PC-3 (cell line): ENCODE measurements around the gene FUT7. TPM values are rescaled to one million over a fixed set of nuclear protein-coding genes. Genes with fewer than 3 reads are reported as not detected.

Experiments used
- ATAC-seq: fragments of 200-7000 bp; cut with Tn5 transposase; 2 replicates; pipeline ENCODE4 v1.9.1; 2020; ENCODE audit warnings: mild to moderate bottlenecking, moderate library complexity
- BruUV-seq: library from RNA; stranded (reverse); fragments of 400-500 nt; replicated peaks from 2 replicates; lab custom pipeline; 2021; lab: Mats Ljungman, UMichigan
- CTCF ChIA-PET: fragments of 300-600 bp; sonication (Branson Sonifier 250); formaldehyde crosslinking; loops from one replicate; lab custom pipeline; 2022; ENCODE audit warnings: antibody characterized with exemption; lab: Charles Lee
- POLR2A ChIA-PET: fragments of 300-600 bp; sonication (Branson Sonifier 250); formaldehyde crosslinking; loops from one replicate; lab custom pipeline; 2022; ENCODE audit warnings: antibody characterized with exemption; ENCODE audit not compliant: unreplicated experiment; lab: Charles Lee
- DNase-seq: peaks from one replicate; pipeline ENCODE4 v3.0.0-alpha.2; 2015
- H2AFZ ChIP-seq: fragments of 300-600 bp; sonication (generic); 2 replicates; pipeline ENCODE4 v1.6.0; 2016; ENCODE audit warnings: antibody characterized with exemption, low read length
- H3F3A ChIP-seq: fragments of 300-600 bp; sonication (generic); one replicate; pipeline ENCODE4 v1.6.0; 2017; ENCODE audit warnings: antibody characterized with exemption, low read length, control low read depth, mild to moderate bottlenecking; ENCODE audit not compliant: unreplicated experiment
- H3K27ac ChIP-seq: fragments of 300-600 bp; sonication (generic); 2 replicates; pipeline ENCODE4 v1.5.1; 2016; ENCODE audit warnings: mild to moderate bottlenecking, low read length
- H3K27me3 ChIP-seq: fragments of 300-600 bp; sonication (generic); 2 replicates; pipeline ENCODE4 v1.6.1; 2016; ENCODE audit warnings: low read length, mixed read lengths
- H3K36me3 ChIP-seq: fragments of 300-600 bp; sonication (generic); 2 replicates; pipeline ENCODE4 v1.6.1; 2016; ENCODE audit warnings: low read depth, mixed run types, low read length, mixed read lengths
- H3K4me1 ChIP-seq: fragments of 300-600 bp; sonication (generic); 2 replicates; pipeline ENCODE4 v1.5.1; 2016; ENCODE audit warnings: low read length; ENCODE audit not compliant: insufficient read depth
- H3K4me2 ChIP-seq: fragments of 300-600 bp; sonication (generic); 2 replicates; pipeline ENCODE4 v1.6.0; 2016; ENCODE audit warnings: low read length
- H3K4me3 ChIP-seq: fragments of 300-600 bp; sonication (generic); 2 replicates; pipeline ENCODE4 v1.5.1; 2016; ENCODE audit warnings: mild to moderate bottlenecking, low read length, mixed read lengths
- H3K79me2 ChIP-seq: fragments of 300-600 bp; sonication (generic); 2 replicates; pipeline ENCODE4 v1.6.1; 2017; ENCODE audit warnings: low read length, mixed read lengths
- H3K9ac ChIP-seq: fragments of 300-600 bp; sonication (generic); 2 replicates; pipeline ENCODE4 v1.6.0; 2016; ENCODE audit warnings: mild to moderate bottlenecking, low read length
- H3K9me2 ChIP-seq: fragments of 300-600 bp; sonication (generic); replicated peaks from 2 replicates; pipeline ENCODE4 v1.6.1; 2016; ENCODE audit warnings: mixed run types, low read length, mixed read lengths
- H3K9me3 ChIP-seq: fragments of 300-600 bp; sonication (generic); 2 replicates; pipeline ENCODE4 v1.6.1; 2016; ENCODE audit warnings: low read length, mixed read lengths
- H4K20me1 ChIP-seq: fragments of 300-600 bp; sonication (generic); 2 replicates; pipeline ENCODE4 v1.6.1; 2016; ENCODE audit warnings: low read length, mixed read lengths
- EZH2 ChIP-seq: fragments of 300-600 bp; sonication (generic); IDR thresholded peaks from one replicate; pipeline ENCODE4 v1.6.1; 2017; ENCODE audit warnings: antibody characterized with exemption, mild to moderate bottlenecking, low read length; ENCODE audit not compliant: unreplicated experiment
- EZH2phosphoT487 ChIP-seq: fragments of 300-600 bp; sonication (generic); IDR thresholded peaks from 2 replicates; pipeline ENCODE4 v1.6.1; 2018; ENCODE audit warnings: mild to moderate bottlenecking, antibody characterized with exemption, low read length, borderline replicate concordance
- intact Hi-C: fragments of 100-400 bp; cut with micrococcal nuclease; formaldehyde crosslinking; loops from 2 replicates; pipeline ENCODE4 v1.9.0; 2023
- total RNA-seq: library from RNA; depleted of rRNA; stranded (reverse); fragments of >200 nt; gene quantifications from 2 replicates; pipeline ENCODE4 v1.2.3, GENCODE V29; 2014
- TF ChIP-seq, protein P1 (sequence below): fragments of 300-600 bp; sonication (generic); conservative IDR thresholded peaks from 2 replicates; pipeline ENCODE4 v1.5.1; 2017; ENCODE audit warnings: antibody characterized with exemption, low read depth, mild to moderate bottlenecking, low read length

The FUT7 gene
- total RNA-seq, 1 experiment from 2014 or later = not detected

DNA sequence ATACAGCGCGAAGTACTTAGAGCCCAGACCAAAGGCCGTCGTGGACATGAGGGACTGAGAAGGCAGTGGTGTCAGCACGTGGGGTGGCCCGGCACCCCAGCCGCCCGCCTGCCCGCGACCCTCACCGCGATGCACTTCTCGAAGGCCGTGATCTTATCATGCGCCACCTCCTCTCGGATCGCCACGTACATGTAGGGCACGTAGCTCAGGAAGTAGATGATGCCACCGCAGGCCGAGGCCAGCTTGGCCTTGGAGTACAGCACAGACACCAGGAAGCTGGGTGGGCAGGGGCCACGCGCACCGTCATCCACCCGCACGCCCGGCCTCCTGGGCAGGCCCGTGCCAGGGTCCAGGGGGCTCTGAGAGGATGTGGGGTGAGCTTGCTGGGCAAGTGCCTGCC is 14.8 kb downstream of the FUT7 start:
- no TSS peak for BruUV-seq
- TF ChIP-seq EZH2 = no peak
- no peak for TF ChIP-seq EZH2phosphoT487
- TF ChIP-seq, protein P1, sequence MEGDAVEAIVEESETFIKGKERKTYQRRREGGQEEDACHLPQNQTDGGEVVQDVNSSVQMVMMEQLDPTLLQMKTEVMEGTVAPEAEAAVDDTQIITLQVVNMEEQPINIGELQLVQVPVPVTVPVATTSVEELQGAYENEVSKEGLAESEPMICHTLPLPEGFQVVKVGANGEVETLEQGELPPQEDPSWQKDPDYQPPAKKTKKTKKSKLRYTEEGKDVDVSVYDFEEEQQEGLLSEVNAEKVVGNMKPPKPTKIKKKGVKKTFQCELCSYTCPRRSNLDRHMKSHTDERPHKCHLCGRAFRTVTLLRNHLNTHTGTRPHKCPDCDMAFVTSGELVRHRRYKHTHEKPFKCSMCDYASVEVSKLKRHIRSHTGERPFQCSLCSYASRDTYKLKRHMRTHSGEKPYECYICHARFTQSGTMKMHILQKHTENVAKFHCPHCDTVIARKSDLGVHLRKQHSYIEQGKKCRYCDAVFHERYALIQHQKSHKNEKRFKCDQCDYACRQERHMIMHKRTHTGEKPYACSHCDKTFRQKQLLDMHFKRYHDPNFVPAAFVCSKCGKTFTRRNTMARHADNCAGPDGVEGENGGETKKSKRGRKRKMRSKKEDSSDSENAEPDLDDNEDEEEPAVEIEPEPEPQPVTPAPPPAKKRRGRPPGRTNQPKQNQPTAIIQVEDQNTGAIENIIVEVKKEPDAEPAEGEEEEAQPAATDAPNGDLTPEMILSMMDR = no peak
- no peaks in the 10 kb centered on the region for H3K9me3 ChIP-seq
- H3K9ac ChIP-seq = no peak overlapping the region
- no peak overlapping the region for H3K27ac ChIP-seq
- H3K9me2 ChIP-seq = no peaks in the 10 kb centered on the region
- DNase-seq (no peak), ATAC-seq (no peak)
- H3K79me2 ChIP-seq = no peaks in the 10 kb centered on the region
- H3K36me3 ChIP-seq = no peaks in the 10 kb centered on the region
- H3K27me3 ChIP-seq = no peaks in the 10 kb centered on the region
- no peak overlapping the region for H3K4me2 ChIP-seq
- no peaks in the 10 kb centered on the region for H4K20me1 ChIP-seq
- no peaks in the 10 kb centered on the region for H3K4me1 ChIP-seq
- no peaks in the 10 kb centered on the region for H3F3A ChIP-seq
- intact Hi-C loops = no loop called here
- H3K4me3 ChIP-seq = no peak overlapping the region
- CTCF ChIA-PET = no interaction called here
- POLR2A ChIA-PET = no interaction called here
- no peak overlapping the region for H2AFZ ChIP-seq

DNA sequence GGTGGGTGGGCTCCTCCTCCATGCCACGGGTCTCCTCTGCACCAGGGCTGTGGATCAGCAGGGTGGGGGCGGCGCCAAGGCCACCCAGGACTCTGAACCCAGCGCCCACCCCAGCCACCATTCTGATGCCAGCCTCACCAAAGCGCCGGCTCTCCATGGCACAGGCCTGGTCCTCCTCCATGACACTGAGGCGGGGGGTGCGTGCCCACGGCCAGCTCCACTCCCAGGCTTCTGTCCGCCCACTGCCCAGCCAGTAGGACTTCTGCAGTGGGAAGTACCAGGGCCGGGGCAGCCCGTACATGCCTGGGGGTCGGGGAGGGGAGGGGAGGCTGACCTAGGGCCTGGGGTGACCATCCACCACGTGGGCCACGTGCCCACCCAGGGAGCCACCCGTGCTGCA is 15.5 kb downstream of the FUT7 start:
- Histone ChIP-seq H3K27me3 (no peaks in the 10 kb centered on the region), H3K9me3 (no peaks in the 10 kb centered on the region), H3K4me1 (no peaks in the 10 kb centered on the region), H3K27ac (no peak overlapping the region), H3K9me2 (no peaks in the 10 kb centered on the region), H3K36me3 (no peaks in the 10 kb centered on the region), H4K20me1 (no peaks in the 10 kb centered on the region), H3K4me2 (no peak overlapping the region), H3F3A (no peaks in the 10 kb centered on the region), H3K9ac (no peak overlapping the region), H2AFZ (no peak overlapping the region), H3K79me2 (no peaks in the 10 kb centered on the region), H3K4me3 (no peak overlapping the region)
- TF ChIP-seq EZH2phosphoT487 (no peak), EZH2 (no peak)
- TF ChIP-seq, protein P1 = no peak
- POLR2A ChIA-PET = no interaction called here
- CTCF ChIA-PET = no interaction called here
- BruUV-seq = no TSS peak
- intact Hi-C loops = no loop called here
- no peak for ATAC-seq
- no peak for DNase-seq

DNA sequence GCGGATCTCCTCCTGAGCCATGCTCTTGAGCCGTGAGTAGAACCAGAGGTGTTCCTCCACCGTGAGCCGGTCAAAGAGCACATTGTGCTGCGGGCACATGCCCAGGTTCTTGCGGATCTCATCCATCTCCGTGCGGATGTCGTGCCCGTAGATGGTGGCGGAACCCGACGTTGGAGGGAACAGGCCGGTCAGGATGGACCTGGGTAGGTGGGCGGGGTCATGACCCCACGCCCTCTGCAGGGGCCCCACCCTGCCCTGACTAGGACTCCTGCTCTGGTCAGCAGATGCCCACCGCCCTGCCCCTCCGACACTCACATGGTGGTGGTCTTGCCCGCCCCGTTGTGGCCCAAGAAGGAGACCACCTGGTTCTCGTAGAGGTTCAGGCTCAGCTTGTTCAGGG is 15.9 kb downstream of the FUT7 start:
- Histone ChIP-seq H3F3A (no peaks in the 10 kb centered on the region), H3K27me3 (no peaks in the 10 kb centered on the region), H3K9ac (no peak overlapping the region), H4K20me1 (no peaks in the 10 kb centered on the region), H3K27ac (no peak overlapping the region), H3K4me3 (no peak overlapping the region), H3K9me2 (no peaks in the 10 kb centered on the region), H3K4me2 (no peak overlapping the region), H3K4me1 (no peaks in the 10 kb centered on the region), H3K79me2 (no peaks in the 10 kb centered on the region), H3K36me3 (no peaks in the 10 kb centered on the region), H3K9me3 (no peaks in the 10 kb centered on the region), H2AFZ (no peak overlapping the region)
- CTCF ChIA-PET = no interaction called here
- ATAC-seq (no peak), DNase-seq (no peak)
- TF ChIP-seq EZH2phosphoT487 (no peak), EZH2 (no peak)
- TF ChIP-seq, protein P1 = no peak
- intact Hi-C loops = no loop called here
- BruUV-seq = no TSS peak
- POLR2A ChIA-PET = no interaction called here
